GM12864 (cell line): ENCODE data around the gene GAK.

Experiments used
- DNase-seq: peaks from one replicate; pipeline ENCODE4 v3.0.0-alpha.2; 2011; ENCODE audit warnings: low read depth
- H3K4me3 ChIP-seq: 2 replicates; pipeline ENCODE4 v1.5.1; 2011; ENCODE audit warnings: mild to moderate bottlenecking, low read depth, low read length, control low read depth
- TF ChIP-seq, protein P1 (sequence below): IDR thresholded peaks from 2 replicates; pipeline ENCODE4 v1.5.1; 2011; ENCODE audit warnings: low read depth, mild to moderate bottlenecking, moderate library complexity, low read length, control low read depth, inconsistent platforms; ENCODE audit errors: missing control alignments

The GAK gene

DNA sequence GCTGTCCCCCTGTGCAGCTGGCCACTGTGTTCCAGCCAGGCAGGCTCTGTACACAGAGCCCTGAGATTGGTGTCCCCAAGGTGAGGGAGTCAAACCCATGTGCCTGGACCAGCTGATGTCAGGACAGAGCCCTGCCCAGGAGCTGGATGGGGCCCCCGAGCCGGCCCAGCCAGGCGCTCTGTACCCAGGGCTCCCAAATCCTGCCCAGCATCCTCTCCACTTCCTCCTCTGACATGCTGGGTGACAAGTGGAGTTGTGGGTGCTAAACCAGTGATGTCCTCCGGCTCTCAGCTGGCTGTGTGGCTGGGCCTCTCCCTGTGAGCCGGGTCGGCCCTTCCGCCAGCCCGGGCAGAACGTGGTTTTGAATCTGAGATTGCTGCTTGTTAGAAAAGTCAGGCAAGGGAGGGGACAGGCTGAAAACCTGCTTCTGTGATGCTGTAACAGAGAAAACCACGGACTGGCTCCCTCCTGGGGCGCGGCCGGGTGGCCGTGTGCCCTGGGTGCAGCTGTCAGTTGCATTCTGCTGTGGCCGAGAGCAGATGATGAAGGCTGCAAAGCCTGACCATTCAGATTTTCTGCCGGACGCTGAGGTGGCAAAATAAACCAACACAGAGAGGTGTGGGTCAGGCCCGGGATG, 98.3 kb downstream of the GAK start:
- no peak for DNase-seq
- TF ChIP-seq, protein P1, sequence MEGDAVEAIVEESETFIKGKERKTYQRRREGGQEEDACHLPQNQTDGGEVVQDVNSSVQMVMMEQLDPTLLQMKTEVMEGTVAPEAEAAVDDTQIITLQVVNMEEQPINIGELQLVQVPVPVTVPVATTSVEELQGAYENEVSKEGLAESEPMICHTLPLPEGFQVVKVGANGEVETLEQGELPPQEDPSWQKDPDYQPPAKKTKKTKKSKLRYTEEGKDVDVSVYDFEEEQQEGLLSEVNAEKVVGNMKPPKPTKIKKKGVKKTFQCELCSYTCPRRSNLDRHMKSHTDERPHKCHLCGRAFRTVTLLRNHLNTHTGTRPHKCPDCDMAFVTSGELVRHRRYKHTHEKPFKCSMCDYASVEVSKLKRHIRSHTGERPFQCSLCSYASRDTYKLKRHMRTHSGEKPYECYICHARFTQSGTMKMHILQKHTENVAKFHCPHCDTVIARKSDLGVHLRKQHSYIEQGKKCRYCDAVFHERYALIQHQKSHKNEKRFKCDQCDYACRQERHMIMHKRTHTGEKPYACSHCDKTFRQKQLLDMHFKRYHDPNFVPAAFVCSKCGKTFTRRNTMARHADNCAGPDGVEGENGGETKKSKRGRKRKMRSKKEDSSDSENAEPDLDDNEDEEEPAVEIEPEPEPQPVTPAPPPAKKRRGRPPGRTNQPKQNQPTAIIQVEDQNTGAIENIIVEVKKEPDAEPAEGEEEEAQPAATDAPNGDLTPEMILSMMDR: no peak
- no peak overlapping the region for H3K4me3 ChIP-seq

DNA sequence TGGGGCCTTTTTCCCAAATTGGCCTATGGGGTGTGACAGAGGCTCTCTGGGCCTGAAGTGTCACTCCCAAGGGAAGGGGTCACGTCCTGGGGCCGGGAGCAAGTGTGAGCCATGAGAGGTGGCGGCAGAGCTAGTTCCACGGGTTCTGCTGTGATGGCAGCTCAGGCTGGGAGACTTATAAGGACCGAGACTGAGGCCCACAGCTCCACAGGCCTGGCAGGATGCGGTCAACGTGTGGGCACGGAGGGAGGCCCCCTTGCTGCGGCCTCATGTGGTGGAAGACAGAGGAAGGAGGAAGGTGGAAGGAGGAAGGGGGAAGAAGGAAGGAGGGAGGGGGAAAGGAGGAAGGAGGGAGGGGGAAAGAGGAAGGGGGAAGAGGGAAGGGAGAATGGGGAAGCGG, 99.0 kb downstream of the GAK start:
- TF ChIP-seq, protein P1: no peak
- no peak for DNase-seq

DNA sequence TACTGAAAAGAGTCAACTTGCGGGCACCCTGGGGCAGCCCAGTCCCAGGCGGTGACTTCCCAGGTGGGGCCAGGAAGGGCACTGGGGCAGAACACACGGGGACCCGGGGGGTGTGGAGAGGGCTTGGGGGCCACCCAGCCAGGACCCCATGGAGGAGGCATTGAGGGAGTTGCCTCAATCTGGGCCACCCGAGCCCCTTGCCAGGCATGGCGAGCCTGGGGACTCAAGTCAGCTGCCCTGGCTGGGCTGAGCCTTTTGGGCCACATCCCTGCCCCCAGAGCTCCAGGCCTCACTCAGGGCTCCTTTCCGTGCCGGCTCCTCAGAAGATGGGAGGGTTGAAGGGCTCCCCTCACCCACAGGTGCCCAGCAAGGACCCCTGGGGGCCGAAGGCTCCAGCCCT, 99.6 kb downstream of the GAK start:
- TF ChIP-seq, protein P1: no peak
- no peak overlapping the region for H3K4me3 ChIP-seq
- no peak for DNase-seq

More for the DNA sequence above, 99.0 kb downstream of the GAK start:
- H3K4me3 ChIP-seq: no peak overlapping the region

DNA sequence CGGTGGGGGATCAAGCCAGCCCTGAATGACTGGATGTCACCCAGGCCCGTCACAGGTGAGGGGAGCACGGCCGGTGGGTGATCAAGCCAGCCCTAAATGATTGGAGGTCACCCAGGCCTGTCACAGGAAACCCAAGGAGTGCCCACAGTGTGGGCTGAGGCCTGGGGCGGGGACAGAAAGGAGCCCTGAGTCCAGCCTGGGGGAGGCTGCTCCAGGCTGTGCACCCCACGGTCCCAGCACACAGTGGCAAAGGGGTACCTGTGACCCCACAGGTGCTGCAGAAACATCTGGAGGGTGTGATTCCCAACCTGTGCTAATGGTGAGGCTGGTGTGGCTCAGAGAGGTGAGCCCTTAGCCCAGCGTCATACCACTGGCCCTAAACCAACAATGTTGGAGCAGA, 100.0 kb downstream of the GAK start:
- TF ChIP-seq, protein P1: no peak
- no peak overlapping the region for H3K4me3 ChIP-seq

DNA sequence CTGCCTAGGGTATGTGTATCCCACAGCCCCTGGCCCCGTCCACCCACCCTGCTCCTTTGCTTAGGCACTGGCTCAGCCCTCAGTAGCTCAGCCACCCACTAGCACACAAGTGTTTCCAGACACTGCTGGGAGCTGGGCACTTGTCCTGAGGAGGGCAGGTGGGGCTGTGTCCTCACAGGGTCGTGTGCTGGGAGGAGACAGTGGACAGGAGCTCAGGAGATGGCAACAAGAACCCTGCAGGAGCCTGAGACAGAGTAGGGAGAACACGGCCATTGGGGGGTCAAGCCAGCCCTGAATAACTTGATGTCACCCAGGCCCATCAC, 100.7 kb downstream of the GAK start:
- DNase-seq: no peak
- H3K4me3 ChIP-seq: no peak overlapping the region
- TF ChIP-seq, protein P1: no peak

More for the DNA sequence above, 100.0 kb downstream of the GAK start:
- no peak for DNase-seq

DNA sequence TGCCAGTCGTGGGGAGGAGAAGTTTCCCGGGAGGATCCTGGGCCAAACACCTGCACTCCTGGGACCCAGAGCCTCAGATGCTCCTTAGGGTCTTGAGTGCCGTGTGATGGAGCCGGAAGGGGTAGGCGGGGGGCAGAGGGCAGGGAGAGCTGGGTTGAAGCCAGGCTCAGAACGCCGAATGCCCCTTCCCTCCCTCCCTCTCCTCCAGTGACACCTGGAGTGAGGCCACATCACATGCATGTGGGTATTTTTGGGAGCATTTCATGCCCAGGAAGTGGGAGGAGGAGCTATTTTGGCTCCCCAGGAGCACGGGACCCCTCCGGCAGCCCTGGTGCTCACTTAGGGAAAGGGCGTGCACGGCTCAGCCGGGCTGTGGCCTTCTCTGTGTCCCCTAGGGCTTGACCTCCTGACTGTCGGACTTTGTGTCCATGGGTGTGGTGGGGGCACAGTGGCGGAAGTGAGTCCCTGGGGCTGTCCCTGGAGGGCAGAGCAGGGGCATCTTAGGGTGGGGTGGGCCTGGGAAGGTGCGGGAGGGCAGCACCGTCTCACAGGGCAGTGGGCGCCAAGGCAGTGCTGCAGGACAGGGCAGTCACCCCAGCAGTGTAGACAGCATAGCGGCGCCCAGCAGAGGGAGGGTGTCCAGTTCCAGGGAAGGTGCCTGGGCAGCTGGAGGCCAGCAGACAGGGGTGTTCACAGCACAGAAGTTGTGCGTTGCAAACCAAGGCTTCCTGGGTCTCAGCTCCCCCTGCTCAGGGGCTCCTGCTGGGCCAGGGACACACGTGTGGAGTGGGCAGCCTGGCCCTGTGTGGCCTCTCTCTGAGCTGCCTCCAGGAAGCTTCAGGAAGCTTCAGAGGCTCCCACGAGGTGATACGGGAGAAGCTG, 101.3 kb downstream of the GAK start:
- TF ChIP-seq, protein P1: no peak
- H3K4me3 ChIP-seq: no peak overlapping the region

More for the DNA sequence above, 101.3 kb downstream of the GAK start:
- no peak for DNase-seq
